Measurements from ENCODE around the gene THOC1.

The THOC1 gene

DNA sequence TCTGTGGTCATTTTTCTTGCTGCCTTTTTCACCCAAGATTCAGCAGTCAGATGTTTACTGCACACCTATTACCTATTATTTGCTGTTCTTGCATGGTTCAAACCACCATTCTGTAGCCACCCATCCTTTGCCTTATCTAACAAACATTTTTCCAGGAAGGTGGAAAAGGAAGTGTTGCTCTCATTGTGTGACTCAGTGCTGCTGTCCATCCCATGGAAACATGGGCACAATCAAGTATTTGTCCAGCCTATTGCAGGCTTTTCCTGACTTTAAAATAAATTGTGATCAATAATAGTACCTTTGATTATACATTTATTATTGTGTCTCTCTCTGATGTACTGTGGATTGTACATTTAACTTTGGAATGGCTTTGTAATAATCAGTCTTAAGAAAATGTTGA is 56.3 kb downstream of the THOC1 start:
- DNase-seq: no peak

DNA sequence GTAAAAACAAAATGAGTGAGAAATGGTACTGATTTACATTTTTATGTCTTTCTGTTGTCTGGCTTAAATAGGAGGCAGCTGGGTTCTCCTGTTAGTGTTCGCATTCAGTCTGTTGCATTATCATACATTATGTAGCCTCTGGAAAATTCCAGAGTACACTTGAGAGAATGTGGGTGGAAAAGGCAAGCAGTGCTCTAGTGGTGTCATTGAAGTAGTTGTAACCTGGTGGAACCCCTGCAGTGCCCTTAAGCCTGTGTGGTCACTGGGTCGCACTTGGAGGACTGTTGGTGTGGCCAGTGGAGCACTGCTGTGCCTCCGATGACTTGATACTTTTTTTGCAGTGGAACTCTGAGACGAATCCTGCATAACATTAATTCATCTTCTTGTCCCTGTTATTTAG is 57.1 kb downstream of the THOC1 start:
- DNase-seq: no peak

DNA sequence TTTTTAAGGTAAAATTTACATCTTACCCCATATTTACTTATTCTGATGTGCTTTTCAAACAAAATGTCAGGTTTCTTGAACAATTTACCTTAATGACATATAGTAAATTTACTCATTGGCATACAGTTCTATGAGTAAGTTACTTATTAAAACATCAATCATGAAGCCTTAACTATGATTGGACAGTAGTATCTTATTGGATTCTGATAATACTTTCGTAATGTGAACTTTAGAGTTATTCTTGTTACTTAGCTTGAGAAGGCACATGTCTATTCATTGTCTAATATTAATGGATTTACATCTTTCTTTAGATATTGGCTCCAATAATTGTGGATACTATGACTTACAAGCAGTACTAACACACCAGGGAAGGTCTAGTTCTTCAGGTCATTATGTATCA is 57.8 kb downstream of the THOC1 start:
- no peak for DNase-seq

DNA sequence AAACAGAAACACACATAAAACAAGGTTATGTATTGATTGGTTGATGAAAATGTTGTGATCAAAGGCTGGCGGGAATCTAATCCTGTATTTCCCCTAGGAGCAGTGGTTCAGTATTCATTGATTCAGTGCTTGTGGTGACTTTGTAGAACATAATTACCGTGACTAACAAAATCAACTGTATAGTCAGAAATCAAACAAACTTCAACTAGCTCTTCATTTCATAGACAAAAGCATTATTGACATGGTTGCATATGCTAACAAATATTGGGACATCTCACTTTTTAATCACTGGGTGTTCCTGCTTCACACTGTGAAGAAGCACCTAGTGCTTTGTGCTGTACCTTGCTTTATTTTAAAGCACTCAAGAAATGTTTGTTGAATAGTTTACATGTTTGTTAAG is 68.1 kb downstream of the THOC1 start:
- DNase-seq: no peak

DNA sequence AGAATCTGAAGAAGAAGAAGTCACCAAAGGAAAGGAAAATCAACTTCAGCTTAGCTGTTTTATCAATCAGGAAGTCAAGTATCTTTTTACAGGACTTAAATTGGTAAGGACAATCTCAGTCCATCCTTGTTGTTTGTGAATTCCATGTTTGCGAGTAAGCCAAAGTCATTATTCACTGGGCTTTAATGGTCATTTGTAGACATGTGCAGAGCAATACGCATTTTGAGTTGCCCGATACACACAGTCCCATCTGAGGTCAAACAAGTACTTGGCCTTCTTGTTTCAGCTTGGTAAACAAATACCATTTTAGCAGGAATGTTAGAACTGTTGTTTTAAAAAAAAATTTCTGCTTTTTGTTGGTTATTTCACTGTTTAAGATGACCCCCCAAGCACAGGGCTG is 68.6 kb downstream of the THOC1 start:
- no peak for DNase-seq

DNA sequence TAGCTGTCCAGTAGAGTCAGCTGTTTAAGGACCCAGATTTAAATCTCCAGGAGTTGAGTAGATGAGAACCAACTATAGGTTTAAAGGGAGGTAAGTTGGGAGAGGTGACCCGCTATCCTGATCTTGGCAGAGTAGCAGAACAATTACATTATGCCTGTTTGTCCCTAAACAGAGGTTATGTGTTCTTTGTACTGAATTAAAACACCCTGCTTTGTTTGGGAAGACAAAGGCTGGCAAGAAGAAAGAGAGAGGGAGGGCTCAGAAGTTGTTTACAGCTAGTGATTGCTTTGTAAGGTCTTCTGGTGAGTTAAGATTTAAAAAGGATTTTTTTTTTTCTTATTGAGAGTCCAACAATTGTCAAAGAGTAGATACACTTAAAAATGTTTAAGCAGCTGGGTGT is 72.2 kb downstream of the THOC1 start:
- DNase-seq: no peak

DNA sequence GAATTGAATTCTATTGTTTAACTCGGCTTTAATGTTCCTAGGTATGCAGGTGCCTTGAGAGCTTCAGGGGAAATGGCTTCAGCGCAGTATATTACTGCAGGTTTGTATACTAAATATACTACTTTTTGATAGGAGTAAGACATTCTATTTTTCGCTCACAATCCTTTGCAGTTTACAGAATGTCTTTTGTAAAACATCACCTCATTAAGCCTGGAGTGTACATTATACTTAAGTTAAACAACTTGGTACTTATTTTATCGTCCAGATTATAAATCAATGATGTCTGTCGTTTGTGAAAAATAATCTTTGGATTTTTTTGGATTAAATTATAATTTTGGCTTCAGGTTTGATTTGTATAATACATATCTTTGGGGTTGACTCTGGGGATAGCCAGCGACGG is 75.0 kb downstream of the THOC1 start:
- DNase-seq: no peak

DNA sequence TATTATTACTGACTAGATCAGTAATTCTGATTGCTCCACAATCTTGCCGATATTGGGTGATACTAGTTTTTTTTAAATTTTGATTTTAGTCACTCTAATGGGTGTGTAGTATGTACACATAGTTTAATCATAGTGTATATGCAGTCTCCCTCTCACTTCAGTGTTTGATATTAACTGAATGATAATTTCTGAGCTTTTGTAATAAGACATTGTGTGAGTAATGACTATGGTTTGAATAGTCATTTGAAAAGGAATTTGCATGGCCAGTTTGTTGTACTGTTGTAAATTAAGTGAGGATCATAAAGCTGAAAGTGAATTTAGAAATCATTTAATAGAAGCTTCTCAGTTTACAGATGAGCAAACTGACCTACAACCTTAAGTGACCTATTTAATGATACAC is 76.1 kb downstream of the THOC1 start:
- DNase-seq: peak; percentile 22

DNA sequence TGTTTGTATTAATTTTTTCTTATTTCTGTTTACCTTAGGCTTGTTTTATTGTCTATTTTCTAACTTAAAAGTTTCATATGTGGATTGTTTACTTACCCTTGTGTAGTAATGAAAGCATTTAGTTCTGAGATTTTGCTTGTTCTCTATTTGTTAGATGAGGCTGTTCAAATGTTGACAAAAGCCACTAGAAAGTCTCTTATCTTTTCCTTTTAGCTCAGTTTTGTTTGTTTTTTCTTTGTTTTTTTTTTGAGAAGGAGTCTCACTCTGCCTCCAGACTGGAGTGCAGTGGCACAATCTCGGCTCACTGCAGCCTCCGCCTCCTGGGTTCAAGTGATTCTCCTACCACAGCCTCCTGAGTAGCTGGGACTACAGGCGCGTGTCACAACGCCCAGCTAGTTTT is 78.6 kb downstream of the THOC1 start:
- DNase-seq: no peak

DNA sequence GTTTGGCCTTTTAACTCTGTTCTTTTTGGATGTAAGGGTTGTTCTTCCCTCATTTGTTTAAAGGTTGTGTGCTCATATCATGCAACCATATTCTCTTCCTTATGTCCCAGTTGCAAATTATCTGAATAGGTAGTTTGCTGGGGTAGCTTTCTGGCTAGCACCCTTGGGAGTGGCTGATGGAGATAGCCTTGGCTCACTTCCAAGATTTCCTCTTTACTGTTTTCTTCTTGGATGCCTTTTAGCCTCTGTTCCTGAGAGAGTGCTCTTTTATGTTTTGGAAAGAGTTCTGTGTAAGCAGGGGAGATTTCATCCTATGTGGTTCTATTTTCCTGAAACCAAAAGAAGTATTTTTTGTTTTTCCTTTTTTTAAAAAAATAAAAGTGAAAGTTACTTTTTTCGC is 84.1 kb downstream of the THOC1 start:
- no peak for DNase-seq

DNA sequence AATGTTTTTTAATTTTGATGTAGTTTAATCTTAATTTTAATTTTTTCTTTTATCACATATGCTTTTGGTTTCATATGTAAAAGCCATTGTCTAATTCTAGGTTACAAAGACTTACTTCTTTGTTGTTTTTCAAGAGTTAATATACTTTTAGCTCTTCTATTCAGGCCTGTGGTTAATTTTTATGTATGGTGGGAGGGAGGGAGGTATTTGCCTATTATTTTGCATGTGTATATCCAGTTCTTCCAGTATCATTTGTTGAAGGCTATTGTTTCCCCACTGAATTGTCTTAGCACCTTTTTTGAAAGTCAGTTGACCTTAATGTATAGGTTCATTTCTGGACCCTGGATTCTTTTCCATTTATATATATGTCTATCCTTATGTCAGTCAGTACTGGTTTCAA is 86.1 kb downstream of the THOC1 start:
- DNase-seq: no peak

DNA sequence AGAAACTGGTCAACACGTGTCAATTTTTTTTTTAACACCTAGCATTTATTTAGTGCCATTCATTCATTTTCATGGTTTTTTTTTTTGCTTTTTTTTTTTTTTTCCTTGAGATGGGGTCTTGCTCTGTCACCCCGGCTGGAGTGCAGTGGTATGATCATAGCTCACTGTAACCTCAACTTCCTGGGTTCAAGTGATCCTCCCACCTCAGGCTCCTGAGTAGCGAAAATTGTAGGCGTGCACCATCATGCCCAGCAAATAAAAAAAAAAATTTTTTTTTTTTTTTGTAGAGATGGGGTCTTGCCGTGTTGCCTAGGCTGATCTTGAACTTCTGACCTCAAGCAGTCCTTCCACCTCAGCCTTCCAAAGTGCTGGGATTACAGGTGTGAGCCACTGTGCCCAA is 88.3 kb downstream of the THOC1 start:
- no peak for DNase-seq

DNA sequence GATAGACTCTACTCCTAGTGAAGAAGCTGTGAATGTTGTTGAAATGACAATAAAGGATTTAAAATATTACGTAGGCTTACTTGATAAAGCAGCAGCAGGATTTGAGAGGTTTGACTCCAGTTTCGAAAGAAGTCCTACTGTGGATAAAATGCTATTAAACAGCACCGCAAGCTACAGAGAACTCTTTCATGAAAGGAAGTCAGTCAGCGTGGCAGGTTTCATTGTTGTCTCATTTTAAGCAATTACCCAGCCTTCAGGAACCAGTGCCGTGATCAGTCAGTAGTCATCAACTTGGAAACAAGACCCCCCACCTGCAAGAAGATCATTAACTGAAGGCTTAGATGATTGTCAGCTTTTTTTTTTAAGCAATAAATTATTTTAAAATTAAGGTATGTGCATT is 95.5 kb downstream of the THOC1 start:
- no peak for DNase-seq
